ENCODE data around the gene ARFGAP3. TPM values are rescaled to one million over a fixed set of nuclear protein-coding genes. Genes with fewer than 3 reads are reported as not detected.
A peak's percentile ranks its signal among the peaks of the same experiment; 100 is the strongest.

ARFGAP3 gene, protein sequence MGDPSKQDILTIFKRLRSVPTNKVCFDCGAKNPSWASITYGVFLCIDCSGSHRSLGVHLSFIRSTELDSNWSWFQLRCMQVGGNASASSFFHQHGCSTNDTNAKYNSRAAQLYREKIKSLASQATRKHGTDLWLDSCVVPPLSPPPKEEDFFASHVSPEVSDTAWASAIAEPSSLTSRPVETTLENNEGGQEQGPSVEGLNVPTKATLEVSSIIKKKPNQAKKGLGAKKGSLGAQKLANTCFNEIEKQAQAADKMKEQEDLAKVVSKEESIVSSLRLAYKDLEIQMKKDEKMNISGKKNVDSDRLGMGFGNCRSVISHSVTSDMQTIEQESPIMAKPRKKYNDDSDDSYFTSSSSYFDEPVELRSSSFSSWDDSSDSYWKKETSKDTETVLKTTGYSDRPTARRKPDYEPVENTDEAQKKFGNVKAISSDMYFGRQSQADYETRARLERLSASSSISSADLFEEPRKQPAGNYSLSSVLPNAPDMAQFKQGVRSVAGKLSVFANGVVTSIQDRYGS
- total RNA-seq: 72.1 TPM

DNA sequence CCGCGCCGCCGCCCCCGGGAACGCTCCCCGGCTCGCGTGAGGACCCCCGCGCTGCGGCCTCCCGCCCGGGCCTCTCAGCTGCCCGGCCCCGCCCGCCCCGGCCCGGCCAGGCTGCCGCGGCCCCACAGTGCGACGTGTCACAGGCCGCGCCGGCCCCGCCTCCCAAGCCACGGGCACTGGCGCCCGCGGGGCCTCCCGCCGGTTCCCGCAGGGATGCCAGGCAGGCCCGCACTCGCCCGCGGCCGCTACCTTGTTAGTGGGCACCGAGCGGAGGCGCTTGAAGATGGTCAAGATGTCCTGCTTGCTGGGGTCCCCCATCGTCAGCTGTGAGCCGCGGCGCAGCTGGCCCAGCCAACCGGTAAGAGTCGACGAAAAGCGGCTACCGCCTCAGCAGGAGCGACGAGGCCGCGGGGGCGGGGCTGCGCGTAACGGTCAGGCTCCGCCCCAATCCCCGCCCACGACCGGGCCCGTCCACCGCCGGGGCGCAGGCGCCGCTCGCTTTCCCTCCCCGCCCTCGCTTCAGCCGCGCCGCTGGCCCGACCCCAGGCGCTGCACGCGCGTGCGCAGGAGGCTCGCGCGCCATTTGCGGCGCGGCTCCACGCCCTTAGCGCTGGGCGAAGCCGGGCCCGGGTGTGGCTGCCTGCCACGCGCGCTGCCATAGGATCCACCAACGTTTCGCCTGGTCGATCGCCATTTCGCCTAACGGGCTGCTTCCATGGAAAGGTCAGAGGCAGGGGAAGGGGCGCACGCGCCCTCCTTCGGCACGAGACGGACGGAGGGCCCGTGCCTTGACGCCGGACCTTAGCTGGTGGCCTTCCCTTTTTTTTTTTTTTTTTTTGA is at the start of gene ARFGAP3:
TSS of gene ARFGAP3 (minus strand) at position 409 of the 840 bp plus-strand sequence. CDS start at position 318, 91 bp downstream.
- DNase-seq: peak; percentile 90

DNA sequence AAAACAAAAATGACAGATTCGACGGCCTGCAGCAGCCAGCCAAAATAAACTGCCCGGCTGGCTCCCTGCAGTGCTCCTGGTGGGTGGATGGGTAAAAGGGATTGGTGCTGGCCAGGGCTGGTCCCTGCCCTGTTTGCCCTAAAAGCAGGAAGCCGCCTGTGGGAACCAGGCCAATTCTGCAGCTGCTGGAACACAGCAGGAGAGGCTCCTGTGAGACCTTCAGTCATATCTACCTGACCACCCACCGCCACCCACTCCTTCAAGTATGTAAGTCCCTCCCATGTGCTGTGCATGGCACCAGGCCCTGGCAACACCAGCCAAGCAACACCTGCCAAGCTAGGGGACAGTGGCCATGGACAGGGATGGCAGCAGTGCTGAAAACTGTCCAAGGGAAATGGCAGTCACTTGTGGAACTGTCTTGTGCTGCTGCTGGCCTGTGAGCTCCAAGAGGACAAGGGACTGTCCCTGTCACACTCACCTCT is 48.7 kb upstream of the ARFGAP3 start:
- no peak for DNase-seq

DNA sequence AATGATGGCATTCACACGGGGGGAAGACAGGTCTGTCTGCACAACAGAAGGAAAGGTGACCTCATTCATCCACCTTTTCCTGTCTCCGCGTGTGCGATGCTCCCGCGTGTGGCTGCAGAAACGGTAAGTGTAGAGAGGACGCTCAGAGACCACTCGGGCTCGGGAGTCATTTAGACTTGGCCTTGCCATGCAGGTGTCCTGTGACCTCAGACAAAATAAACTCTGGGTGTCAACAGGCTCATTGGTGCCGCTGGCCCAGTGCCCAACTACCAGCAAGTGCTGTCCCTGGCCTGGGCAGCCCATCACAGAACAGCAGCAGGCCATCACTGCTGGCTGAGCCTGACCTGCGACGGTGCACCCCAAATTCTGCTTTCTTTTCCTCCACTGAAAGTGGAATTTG is 48.1 kb upstream of the ARFGAP3 start:
- no peak for DNase-seq

DNA sequence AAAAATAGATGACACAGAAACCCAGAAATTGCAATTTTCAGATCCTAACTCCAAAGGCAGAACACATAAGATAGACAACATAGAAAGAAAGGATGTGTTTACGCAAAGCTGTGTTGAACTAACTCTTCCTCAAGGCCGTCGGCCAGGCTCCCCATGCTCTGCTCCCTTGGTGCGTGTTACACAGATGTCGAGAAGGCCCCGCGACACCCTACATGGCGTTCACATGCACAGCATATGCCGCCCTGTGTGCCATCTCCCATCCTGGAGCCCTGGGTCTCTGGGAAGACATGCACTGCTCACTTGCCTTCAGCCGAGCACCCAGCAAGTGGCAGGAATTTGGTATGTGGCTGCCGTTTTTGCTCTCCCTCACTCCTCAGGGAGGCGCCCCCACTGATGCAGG is 47.0 kb upstream of the ARFGAP3 start:
- DNase-seq: no peak

DNA sequence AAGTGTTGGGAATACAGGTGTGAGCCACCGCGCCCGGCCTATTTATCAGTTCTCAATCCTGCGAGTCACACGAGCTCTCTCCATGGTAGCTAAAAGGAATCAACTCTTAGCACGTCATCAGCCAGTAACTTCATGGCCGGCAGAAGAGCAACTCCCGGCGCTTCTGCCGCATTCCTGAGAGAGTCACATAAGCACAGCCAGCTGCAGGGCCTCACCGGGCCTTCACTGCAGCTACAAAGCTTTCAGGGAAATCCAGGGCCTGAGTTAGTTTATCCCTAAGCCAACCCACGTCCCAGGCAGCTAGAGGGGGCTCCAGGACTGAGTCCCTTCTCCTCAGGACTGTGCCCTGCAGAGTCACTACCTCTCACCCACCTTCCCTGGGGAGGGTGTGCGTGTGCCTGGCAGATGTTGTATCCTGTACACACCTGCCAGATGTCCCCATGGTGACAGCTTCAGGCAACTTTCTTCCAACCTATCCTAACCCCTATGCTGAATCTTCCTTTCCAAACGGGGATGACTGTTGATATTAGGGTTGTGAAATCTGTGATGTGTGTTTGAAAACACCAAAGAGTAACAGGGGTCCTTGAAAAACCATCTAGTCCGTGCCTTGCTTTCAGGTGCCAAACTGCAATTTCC is 45.9 kb upstream of the ARFGAP3 start:
- DNase-seq: no peak

DNA sequence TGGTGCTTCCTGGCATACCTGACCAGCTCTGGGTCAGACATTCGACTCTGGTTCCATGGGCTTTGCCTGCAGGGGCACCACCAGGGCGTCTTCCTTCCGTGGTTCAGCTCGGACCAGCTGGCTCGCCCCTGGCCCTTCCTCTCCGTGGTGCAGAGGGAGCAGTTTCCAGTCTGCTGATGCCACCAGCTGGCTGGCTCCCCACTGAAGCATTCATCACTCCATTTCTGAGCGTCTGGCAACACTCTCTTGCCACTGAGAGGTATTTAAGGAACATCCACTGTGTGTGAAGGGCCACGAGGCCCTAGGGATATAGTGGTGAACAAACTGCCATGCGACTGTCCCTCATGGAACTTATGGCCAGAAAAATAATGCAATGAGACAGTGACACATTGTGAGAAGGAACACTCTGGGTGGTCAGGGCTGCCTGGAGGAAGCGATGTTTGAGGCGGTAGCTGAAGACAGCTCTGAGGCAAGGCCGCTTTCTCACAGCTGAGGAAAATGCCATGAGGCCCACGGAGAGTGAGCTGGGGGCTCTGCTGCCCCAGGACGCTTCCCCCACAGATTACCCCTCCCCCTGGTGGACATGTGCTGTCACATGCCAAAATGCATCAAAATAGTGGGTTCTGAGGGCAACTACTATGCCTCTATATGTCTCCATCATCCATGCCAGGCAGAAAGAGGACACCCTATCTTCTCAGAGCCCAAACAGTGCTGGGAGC is 44.9 kb upstream of the ARFGAP3 start:
- no peak for DNase-seq

DNA sequence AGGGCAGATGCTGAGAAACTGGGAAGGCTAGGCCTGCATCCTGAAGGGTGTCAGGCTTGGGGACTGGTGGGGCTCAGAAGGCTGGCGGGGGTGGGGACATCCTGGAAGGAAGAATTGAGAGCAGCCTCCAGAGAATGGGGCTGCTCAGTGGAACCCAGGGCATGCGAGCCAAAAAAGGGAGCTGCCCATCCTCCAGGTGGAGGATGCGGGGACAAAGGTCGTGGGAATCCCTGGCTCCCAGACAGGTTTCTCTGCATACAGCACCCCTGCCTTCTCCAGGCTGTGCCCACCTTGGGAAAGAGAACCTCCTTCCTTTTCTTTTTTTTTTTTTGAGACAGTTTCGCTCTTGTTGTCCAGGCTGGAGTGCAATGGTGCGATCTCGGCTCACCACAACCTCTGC is 40.9 kb upstream of the ARFGAP3 start:
- no peak for DNase-seq

DNA sequence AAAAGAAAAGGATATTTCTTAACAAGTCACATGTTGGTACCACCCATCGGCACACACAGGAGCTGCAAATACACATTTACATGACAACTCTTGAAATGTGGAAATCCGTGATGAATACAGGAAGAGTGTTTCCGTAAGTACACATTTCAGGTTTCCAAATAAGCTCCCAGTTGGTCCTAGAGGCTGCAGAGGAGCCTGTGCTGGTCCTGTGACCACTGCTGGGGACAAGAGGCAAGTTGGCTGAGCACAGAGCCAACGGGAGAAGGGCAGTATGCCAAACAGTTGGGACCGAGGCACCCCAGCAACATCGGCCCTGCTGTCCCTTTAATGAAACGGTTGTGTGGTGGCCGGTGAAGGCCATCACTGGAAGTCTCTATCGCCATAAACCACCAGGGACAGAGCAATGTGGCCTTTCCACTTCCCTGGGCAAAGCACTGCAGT is 38.5 kb upstream of the ARFGAP3 start:
- DNase-seq: no peak

DNA sequence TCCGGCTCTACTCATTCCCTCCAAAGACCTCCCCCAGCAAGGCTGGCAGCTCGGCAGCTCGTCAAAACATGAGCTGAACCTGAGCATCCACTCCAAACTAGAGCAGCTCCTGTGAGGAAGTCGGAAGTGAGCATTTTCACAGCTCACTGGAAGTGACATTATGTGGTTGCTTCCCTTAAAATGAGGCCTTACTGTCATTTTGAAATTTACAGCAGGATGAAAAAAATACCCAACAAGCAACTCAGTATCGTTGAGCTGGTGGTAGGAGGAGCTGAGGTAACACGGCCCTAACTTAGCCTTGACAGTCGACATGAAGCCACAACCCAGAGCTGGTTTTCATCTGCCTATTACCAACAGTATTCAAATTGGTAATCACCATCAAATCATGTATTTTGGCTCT is 38.0 kb upstream of the ARFGAP3 start:
- DNase-seq: no peak

DNA sequence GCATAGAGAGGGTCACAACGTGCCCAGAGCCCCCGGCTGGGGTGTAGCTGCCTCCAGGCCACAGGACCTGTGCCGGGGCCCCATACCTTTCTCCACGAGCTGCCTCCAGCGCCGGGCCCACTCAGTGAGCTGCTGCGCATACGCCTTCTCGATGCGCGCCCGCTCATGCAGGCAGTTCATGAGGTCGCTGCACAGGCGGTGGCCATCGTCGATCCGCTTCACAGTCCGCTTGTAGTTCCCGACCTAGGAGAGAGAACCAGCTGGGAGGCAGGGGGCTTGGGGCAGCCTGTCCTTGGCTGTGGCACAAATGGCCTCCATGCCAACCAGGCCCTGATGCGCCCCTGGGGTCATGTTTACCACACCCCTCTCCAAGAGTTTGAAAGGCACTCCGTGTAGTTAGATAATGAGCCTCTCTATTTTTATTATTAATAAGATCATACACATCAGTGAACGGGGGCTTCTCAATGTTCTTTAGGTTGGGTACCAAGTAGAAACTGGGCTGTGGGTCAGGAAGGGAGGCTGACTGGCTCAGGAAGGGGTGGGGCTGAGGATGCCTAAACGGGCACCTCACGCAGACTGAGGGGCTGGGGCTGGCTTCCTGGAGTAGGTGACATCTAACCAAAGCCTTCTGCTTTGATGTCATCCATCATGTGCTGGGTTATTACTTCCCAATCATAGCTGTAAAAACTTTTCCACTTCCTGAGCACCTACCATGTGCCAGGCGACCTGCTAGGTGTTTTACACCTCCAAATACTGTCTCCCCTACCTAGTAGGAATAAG is 36.5 kb upstream of the ARFGAP3 start:
- no peak for DNase-seq

DNA sequence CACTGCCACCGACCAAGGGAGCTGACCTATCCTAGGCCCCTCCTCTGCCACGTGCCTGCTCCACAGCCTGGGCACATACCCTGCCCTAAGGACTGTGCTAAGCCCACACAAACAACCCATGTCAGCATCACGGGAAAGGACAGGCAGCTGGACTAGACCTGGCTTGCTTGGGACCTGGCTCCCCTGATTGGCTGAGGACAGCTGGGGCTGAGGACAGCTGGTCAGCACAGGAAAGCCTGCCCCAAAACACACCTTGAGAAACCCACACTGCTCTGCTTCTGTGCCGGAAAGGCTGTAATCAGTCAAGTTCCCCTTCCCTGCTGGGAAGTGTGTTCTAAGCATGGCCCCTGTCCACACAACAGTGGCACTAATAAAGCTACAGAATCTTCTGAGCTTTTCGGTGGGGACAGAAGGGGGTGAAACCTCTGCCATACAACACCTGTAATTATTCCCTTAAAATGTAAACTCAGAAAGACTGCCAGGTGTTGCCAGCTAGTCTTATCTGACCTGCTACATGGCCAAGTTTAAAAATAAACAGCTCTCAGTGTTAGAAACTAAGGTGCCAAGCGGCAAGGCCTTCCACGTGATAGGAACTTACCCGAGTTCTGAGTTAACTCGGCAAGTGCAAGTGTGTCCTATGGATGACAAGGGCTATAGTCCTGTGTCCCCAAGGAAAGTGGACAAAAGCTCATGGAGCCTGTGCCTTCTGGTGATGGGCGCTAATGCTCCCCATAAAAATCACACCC is 35.7 kb upstream of the ARFGAP3 start:
- no peak for DNase-seq

DNA sequence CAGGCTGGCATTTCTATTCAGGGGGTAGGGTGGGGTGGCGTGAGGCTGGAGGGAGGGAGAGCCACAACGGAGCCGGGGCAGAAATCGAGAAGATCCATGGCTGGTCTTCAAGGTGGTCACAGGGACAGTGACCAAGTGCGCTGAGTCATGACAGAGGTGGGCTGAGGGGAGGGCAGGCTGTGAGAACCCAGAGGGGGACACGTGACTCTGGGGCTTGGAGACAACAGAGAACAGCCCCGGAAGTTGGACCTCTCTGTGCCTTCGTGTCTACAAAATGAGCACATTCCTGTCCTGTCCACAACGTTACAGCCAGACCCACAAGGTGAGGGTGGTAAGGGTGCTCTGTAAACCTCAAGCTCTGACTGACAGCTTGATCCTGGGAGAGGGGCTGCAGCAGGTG is 35.1 kb upstream of the ARFGAP3 start:
- no peak for DNase-seq

DNA sequence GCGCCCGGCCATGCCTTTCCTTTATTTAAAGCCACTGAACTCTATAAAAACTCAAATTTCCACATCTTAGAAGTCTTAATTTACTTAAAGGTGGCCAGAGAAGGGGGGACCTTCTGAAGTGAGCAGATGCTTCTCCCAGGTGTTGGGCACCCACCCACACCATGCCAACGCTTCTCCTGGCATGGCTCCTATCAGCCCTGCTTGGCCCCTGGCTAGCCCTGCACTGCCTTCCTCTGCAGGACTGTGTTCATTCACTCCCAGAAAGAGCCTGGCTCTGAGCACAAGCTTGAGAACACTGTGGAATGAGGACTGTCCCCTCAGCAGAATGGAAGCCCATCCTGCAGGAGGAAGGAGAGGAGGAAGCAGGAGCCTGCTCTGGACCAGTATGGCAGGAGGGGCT is 34.6 kb upstream of the ARFGAP3 start:
- DNase-seq: no peak

DNA sequence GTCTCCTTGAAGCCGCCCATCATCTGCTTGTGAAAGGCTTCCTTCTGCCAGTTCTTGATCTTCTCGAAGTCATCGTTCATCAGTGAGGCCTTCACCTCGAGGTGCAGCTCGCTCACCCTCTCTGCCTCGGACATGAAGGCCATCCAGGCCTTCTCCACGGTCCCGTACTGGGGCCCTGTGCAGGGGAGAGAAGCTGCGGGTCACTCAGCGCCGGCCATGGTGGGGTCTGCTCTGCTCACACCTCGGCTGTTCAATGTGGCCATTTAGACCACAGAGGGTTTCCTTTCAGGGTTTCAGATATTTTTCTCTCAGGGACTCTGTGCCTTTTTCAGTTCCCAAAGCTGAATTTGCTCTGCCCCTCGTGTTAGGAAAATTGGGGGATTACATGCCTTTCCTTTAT is 33.9 kb upstream of the ARFGAP3 start:
- no peak for DNase-seq

DNA sequence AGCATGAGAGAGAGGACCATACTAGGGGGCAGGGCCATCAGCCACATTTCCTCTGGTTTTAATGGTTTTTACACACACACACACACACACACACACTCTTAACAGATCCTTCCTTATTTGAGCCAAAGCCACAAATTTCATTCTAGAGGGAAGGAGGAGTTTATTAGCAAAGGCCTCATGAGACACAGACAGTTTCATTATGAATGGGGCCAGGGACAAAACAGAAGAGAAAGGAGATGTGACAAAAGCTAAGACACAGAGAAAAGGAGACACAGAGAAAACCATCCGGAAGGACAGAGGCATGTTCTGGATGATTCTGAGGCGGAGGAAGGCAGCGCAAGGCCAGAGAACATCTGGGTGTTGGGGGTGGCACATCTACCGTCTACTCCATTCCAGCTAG is 32.2 kb upstream of the ARFGAP3 start:
- no peak for DNase-seq

DNA sequence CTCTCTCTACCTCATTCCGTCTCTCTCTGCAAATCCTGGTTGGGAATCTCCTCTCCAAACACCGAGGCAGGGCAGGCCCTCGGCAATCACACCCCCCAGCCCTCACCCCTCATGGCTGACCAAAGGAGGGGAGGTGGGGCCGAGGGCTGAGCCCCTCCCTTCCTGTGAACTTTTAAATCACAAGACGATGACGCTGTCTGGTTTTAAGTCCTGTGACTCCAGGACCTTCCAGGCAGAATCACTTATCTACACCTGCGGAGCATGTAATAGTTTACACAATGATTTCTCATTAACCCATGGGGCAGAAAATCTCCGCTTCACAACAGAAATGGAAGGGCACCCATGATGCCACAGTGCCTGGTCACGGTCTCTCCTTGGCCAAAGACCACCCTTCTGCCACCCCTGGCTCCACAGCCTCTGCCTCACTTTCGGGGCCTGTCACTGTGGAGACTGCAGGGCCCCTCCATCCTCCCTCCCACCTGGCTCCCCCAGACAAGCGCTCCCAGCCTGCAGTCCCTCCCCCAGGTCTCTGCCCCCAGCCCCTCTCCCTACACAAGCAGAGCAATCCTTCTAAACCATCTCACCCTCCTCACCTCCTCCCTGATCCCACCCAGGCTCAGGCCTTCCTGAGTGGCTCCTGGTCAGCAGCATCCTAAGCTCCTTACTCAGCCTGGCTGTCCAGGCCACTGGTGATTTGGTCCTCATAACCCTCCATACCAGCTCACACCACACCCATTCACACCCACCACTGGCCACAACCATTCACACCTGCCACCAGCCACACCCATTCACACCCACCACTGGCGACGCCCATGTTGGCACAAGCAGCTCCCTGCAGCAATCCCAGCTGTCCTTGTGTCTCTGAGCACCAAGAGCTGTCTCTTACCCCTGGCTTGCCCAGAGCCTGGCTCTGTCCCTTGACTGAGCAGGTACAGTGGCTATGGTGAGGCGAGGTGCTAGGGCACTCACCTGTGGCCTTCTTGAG is 30.7 kb upstream of the ARFGAP3 start:
- DNase-seq: no peak

DNA sequence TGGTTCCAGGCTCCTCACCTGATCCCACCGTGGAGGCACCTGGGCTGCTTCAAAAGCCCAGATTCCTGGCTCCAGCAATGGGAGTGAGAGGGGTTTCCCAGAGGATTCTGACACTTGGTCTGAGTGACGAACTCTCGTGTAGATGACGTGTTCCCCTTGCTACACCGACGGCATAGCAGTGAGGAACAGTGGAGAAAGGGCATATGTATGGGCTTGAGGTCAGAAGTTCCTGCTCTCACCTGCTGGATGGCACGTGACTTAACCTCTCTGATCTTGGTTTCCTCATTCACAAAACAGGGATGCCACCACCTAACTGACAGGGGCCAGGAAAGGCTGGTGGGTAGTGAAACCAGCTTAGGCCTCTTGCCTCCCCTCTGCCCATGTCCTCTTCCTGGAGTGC is 30.0 kb upstream of the ARFGAP3 start:
- no peak for DNase-seq

DNA sequence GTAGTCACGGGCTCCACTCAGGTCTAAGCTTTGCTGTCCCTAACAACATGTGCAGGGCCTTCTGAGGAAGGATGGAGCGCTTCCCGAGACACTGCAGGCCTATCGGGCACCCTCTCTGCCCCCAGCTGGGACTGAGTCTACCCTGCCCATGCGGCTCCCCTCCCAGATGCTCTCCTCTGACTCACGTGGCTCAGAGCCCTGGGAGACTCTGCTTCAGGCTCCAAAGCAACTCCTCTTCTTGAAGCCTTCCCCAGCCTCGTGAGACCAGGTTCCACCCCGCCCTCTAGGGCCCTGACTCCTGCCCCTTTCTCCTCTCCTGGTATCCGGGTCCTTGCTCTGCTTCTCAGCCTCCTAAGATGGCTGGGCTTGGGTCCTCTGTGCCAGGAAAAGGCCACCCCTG is 28.4 kb upstream of the ARFGAP3 start:
- DNase-seq: no peak

All from occipital lobe (tissue), 2 donors.